K562 (cell line): ENCODE data around the gene CBX8. TPM values are rescaled to one million over a fixed set of nuclear protein-coding genes. Genes with fewer than 3 reads are reported as not detected.

ENCODE experiments used
- ATAC-seq: fragments of 200-7000 bp; cut with Tn5 transposase; 3 replicates; pipeline ENCODE4 v1.9.1; 2020; ENCODE audit warnings: moderate library complexity
- BruUV-seq: library from RNA; stranded (reverse); fragments of 400-500 nt; replicated peaks from 2 replicates; lab custom pipeline; 2021; lab: Mats Ljungman, UMichigan
- CTCF ChIA-PET: fragments of 300-600 bp; formaldehyde crosslinking; extraction: SDS; loops from one replicate; lab custom pipeline; 2021; ENCODE audit warnings: low intra/inter-chr PET ratio; lab: Yijun Ruan, JAX
- POLR2A ChIA-PET: fragments of 300-600, 350-650 bp; sonication (Branson Sonifier 250); formaldehyde crosslinking; extraction: SDS; loops from one replicate; lab custom pipeline; 2021; ENCODE audit warnings: antibody characterized with exemption, inconsistent platforms; lab: Yijun Ruan, JAX
- DNase-seq, 4 experiments: peaks; one replicate each; pipeline versions ENCODE4 v3.0.0 to v3.0.0-alpha.2; 2011 to 2018; ENCODE audit warnings: low spot score in 3 of 4, mixed read lengths in 3 of 4; ENCODE audit errors: extremely low read depth in 1 of 4
- FAIRE-seq: peaks from 2 replicates; lab custom pipeline; 2011; peaks lifted over from hg19 to GRCh38; lab: Jason Lieb, UNC
- H2AFZ ChIP-seq: 2 replicates; pipeline ENCODE4 v1.6.0; 2011; ENCODE audit warnings: low read depth, low read length, control low read depth, inconsistent platforms
- H3K27ac ChIP-seq: fragments of 200-600 bp; 3 replicates; pipeline ENCODE4 v1.8.0; 2011; ENCODE audit warnings: low read depth, mild to moderate bottlenecking, control low read depth, inconsistent platforms, low read length, moderate library complexity, mixed read lengths; ENCODE audit errors: extremely low read depth
- H3K27me3 ChIP-seq, 2 experiments: fragments of 300-600 bp in 1 of 2; 2 replicates in 1 of 2; 3 replicates in 1 of 2; pipeline versions ENCODE4 v1.6.0 to v1.8.0; 2011; ENCODE audit warnings: inconsistent platforms in 2 of 2, low read length in 2 of 2, mild to moderate bottlenecking in 1 of 2, mixed read lengths in 1 of 2, moderate library complexity in 1 of 2; ENCODE audit not compliant: control insufficient read depth in 2 of 2, insufficient read depth in 2 of 2
- H3K36me3 ChIP-seq: fragments of 300-600 bp; 3 replicates; pipeline ENCODE4 v1.8.0; 2011; ENCODE audit warnings: mild to moderate bottlenecking, low read length, inconsistent platforms; ENCODE audit not compliant: control insufficient read depth, insufficient read depth
- H3K4me1 ChIP-seq, 2 experiments: fragments of 200-600 bp in 1 of 2; replicated peaks in 1 of 2; 2 replicates in 1 of 2; 3 replicates in 1 of 2; pipeline versions ENCODE4 v1.5.1 to v1.8.0; 2011; ENCODE audit warnings: inconsistent platforms in 2 of 2, low read length in 2 of 2, mild to moderate bottlenecking in 1 of 2, mixed read lengths in 1 of 2, moderate library complexity in 1 of 2; ENCODE audit not compliant: control insufficient read depth in 2 of 2, insufficient read depth in 2 of 2
- H3K4me2 ChIP-seq: 2 replicates; pipeline ENCODE4 v1.6.1; 2011; ENCODE audit warnings: low read length, control low read depth, inconsistent platforms, mixed read lengths; ENCODE audit not compliant: insufficient read depth
- H3K4me3 ChIP-seq: fragments of 200-600 bp; sonication (generic), shearing (Covaris generic); 2 replicates; pipeline ENCODE4 v1.5.1; 2016; ENCODE audit warnings: control low read depth, inconsistent platforms
- H3K79me2 ChIP-seq: fragments of 200-600 bp; 3 replicates; pipeline ENCODE4 v1.8.0; 2011; ENCODE audit warnings: low read length, inconsistent platforms; ENCODE audit not compliant: control insufficient read depth, insufficient read depth
- H3K9ac ChIP-seq, 2 experiments: 2 replicates each; pipeline versions ENCODE4 v1.6.0 to v1.6.1; 2011; ENCODE audit warnings: low read depth in 2 of 2, low read length in 2 of 2, control low read depth in 1 of 2, inconsistent platforms in 1 of 2, mild to moderate bottlenecking in 1 of 2, mixed read lengths in 1 of 2; ENCODE audit not compliant: insufficient read depth in 1 of 2
- H3K9me1 ChIP-seq: one replicate; pipeline ENCODE4 v1.6.0; 2011; ENCODE audit warnings: inconsistent platforms, mild to moderate bottlenecking, low read length, moderate library complexity; ENCODE audit not compliant: control insufficient read depth, insufficient read depth
- H3K9me3 ChIP-seq: replicated peaks from 2 replicates; pipeline ENCODE4 v1.5.1; 2011; ENCODE audit warnings: low read depth, low read length, inconsistent platforms; ENCODE audit not compliant: control insufficient read depth, insufficient read depth
- H4K20me1 ChIP-seq: replicated peaks from 2 replicates; pipeline ENCODE4 v1.6.1; 2011; ENCODE audit warnings: low read length, inconsistent platforms, mixed read lengths; ENCODE audit not compliant: control insufficient read depth, insufficient read depth
- ARID3A ChIP-seq: IDR thresholded peaks from 2 replicates; pipeline ENCODE4 v1.6.1; 2012; ENCODE audit warnings: low read depth, low read length, improper control_type of control experiment, borderline replicate concordance
- BCOR ChIP-seq: fragments of 450-650 bp; IDR thresholded peaks from 2 replicates; pipeline ENCODE4 v1.6.1; 2016
- CBX1 ChIP-seq: sonication (generic); IDR thresholded peaks from 2 replicates; pipeline ENCODE4 v1.6.1; 2016; ENCODE audit warnings: antibody characterized with exemption, low read depth, mild to moderate bottlenecking
- EZH2 ChIP-seq: IDR thresholded peaks from 2 replicates; pipeline ENCODE4 v1.6.1; 2012; ENCODE audit warnings: low read depth, mild to moderate bottlenecking, inconsistent platforms, low read length, borderline replicate concordance
- FOXA1 ChIP-seq: fragments of 450-650 bp; IDR thresholded peaks from 2 replicates; pipeline ENCODE4 v1.6.1; 2016; ENCODE audit warnings: mild to moderate bottlenecking, borderline replicate concordance
- GABPB1 ChIP-seq: sonication (generic); formaldehyde crosslinking; IDR thresholded peaks from 2 replicates; pipeline ENCODE4 v1.8.0; 2022; ENCODE audit warnings: mild to moderate bottlenecking, missing genetic modification reagents
- HDAC2 ChIP-seq: fragments of 450-650 bp; IDR thresholded peaks from 2 replicates; pipeline ENCODE4 v1.6.1; 2016; ENCODE audit warnings: mild to moderate bottlenecking
- HNRNPLL ChIP-seq: fragments of 200-400 bp; formaldehyde crosslinking; IDR thresholded peaks from 2 replicates; pipeline ENCODE4 v1.6.1; 2017; ENCODE audit warnings: low read length, low read depth, mild to moderate bottlenecking; ENCODE audit not compliant: poor library complexity, severe bottlenecking
- KDM1A ChIP-seq, 2 experiments: fragments of 450-650 bp; IDR thresholded peaks; 2 replicates each; pipeline ENCODE4 v1.6.1; 2016; ENCODE audit warnings: mild to moderate bottlenecking in 2 of 2
- LEF1 ChIP-seq: fragments of 450-650 bp; IDR thresholded peaks from 2 replicates; pipeline ENCODE4 v1.6.1; 2016; ENCODE audit warnings: mild to moderate bottlenecking
- MTF1 ChIP-seq: fragments of 250-450 bp; sonication (Bioruptor Pico); IDR thresholded peaks from 2 replicates; pipeline ENCODE4 v1.9.0; 2021; ENCODE audit warnings: moderate library complexity, mild to moderate bottlenecking, inconsistent platforms, borderline replicate concordance
- NRF1 ChIP-seq, 2 experiments: fragments of 450-650 bp; IDR thresholded peaks in 1 of 2; conservative IDR thresholded peaks in 1 of 2; 2 replicates each; pipeline ENCODE4 v1.6.1; 2014; ENCODE audit warnings: mild to moderate bottlenecking in 2 of 2
- RCOR1 ChIP-seq, 2 experiments: IDR thresholded peaks; 2 replicates each; pipeline ENCODE4 v1.6.1; 2012; ENCODE audit warnings: low read depth in 2 of 2, low read length in 2 of 2, borderline replicate concordance in 1 of 2, improper control_type of control experiment in 1 of 2
- SIX5 ChIP-seq, 2 experiments: IDR thresholded peaks; 2 replicates each; pipeline ENCODE4 v1.6.1; 2011; ENCODE audit warnings: low read length in 2 of 2, borderline replicate concordance in 1 of 2, low read depth in 1 of 2, mild to moderate bottlenecking in 1 of 2, moderate library complexity in 1 of 2; ENCODE audit not compliant: insufficient read depth in 1 of 2
- ZFP36 ChIP-seq: fragments of 150-350 bp; IDR thresholded peaks from 2 replicates; pipeline ENCODE4 v1.6.1; 2018; ENCODE audit warnings: low read length, low read depth; ENCODE audit not compliant: partially characterized antibody
- ZNF551 ChIP-seq: fragments of 250-450 bp; sonication (Bioruptor Pico); IDR thresholded peaks from 2 replicates; pipeline ENCODE4 v1.5.0; 2021; ENCODE audit warnings: mild to moderate bottlenecking, moderate library complexity
- ZNF586 ChIP-seq: fragments of 450-650 bp; formaldehyde crosslinking; conservative IDR thresholded peaks from 2 replicates; pipeline ENCODE4 v1.4.0; 2020; ENCODE audit warnings: mild to moderate bottlenecking, moderate library complexity
- WGBS: fragments of 100-300 bp; shearing (Covaris generic); methylation state at CpG from one replicate; pipeline ENCODE4 v1.1.6; 2016; ENCODE audit warnings: low coverage, mixed read lengths; ENCODE audit not compliant: insufficient coverage; ENCODE audit errors: missing lambda C conversion rate; 5-methylcytosine and 5-hydroxymethylcytosine counted together
- in situ Hi-C: fragments of 300-500 bp; cut with MboI; formaldehyde crosslinking; loops from 4 replicates; pipeline ENCODE4 v1.15.0; 2018; ENCODE audit warnings: inconsistent platforms, mixed read lengths
- intact Hi-C: fragments of 100-400 bp; cut with micrococcal nuclease; formaldehyde crosslinking; loops from 2 replicates; pipeline ENCODE4 v1.14.2; 2022
- polyA plus RNA-seq, 8 experiments: library from polyadenylated mRNA; depleted of rRNA in 4 of 8; stranded (reverse) in 5 of 8; unstranded in 3 of 8; fragments of >200 nt; fragmentation: Nextera tagmentation in 2 of 8; fragmentation: Illumina TruSeq in 1 of 8; extraction: Ambion mirVana in 2 of 8; extraction: Trizol in 1 of 8; gene quantifications; 2 replicates each; pipeline versions ENCODE4 v1.2.1 to v1.2.3, GENCODE V29; 2011 to 2014; ENCODE audit warnings: inconsistent platforms in 1 of 8, missing spikeins in 1 of 8
- total RNA-seq, 7 experiments: library from RNA; depleted of rRNA in 6 of 7; stranded (reverse); fragments of >200 nt in 6 of 7; fragmentation: Illumina TruSeq in 2 of 7; extraction: Trizol in 2 of 7; gene quantifications; 2 replicates each; pipeline versions ENCODE4 v1.2.1 to v1.2.3, GENCODE V29; 2011 to 2021; ENCODE audit warnings: low replicate concordance in 1 of 7
- TF ChIP-seq, protein P1 (sequence below): fragments of 250-450 bp; sonication (Bioruptor Pico); IDR thresholded peaks from 2 replicates; pipeline ENCODE4 v1.8.0; 2021; ENCODE audit warnings: mild to moderate bottlenecking, moderate library complexity

CBX8 gene
- total and polyA plus RNA-seq, 9 of the 15 experiments (the other 6 are each of a cell fraction or from before 2014, with no cell fraction given), result 0.08 to 11.9 (median 2.6) TPM

DNA sequence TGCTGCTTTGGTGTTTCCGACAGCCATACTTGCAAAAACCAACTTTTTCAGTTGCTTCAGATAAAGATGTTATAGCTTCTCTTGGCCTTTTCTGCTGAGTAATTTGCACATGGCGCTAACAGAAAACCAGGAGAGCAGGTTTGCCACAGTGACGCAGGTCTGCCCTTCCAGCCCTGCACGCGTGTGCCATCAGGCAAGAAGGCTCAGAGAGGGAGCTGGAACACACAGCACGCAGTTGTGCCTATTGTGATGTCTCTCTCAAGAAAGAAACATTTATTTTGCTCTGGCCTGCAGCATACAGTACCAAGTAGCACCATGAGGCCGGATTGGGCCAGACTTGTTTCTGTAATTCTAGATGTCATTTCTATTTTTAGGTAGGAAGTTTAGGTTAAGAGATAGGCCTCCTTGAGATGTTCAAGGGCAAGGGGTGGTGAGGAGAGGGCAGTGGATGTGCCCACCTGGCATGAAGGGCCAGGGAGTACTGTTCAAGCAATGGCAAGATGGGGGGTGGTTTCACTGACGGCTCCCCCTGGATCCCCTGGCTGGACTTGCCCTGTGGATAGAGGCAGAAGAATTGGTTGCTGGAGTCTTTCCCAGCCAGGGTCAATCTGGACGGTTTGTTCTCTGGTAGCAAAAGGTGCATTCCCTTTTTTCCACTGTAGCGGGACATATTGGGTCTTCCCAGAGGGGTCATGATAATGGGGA is 17.1 kb downstream of the CBX8 start:
- intact Hi-C loops (loop anchor here (5.0 kb wide), 1 partner anchor 38 kb away; no protein-coding TSS in a partner anchor), in situ Hi-C loops (no loop called here)
- 90% methylated on average over 10 of the region's 10 CpGs for WGBS
- no TSS peak for BruUV-seq
- Histone ChIP-seq H3K27ac (no peak overlapping the region), H3K4me2 (peak overlapping the region; percentile 67; the same call in 1 of the 2 replicates), H4K20me1 (no peaks in the 10 kb centered on the region), H3K27me3 (no peaks in the 10 kb centered on the region), H3K79me2 (peaks cover 19% of the 10 kb centered on the region), H2AFZ (no peak overlapping the region), H3K4me3 (no peak overlapping the region), H3K9me3 (no peaks in the 10 kb centered on the region), H3K4me1 (peaks cover 23 to 50% of the 10 kb centered on the region in 2 experiments), H3K36me3 (peaks cover 52% of the 10 kb centered on the region), H3K9me1 (no peaks in the 10 kb centered on the region), H3K9ac (peak overlapping the region; percentile 37 to 51; a peak in 2 of 4 replicates)
- POLR2A ChIA-PET, result interaction anchor here (0.6 to 1.9 kb wide), 4 partner anchors 10 to 55 kb away, joined by 3 to 9 read pairs (median 4); partner anchors contain the start of gene CBX8
- no peak for ATAC-seq
- CTCF ChIA-PET, result interaction anchor here (0.6 kb wide), 1 partner anchor 12 kb away, joined by 3 read pairs; no protein-coding TSS in a partner anchor
- DNase-seq, result no peak
- peak; percentile 65 for FAIRE-seq
- no peak for TF ChIP-seq ARID3A
- no peak for TF ChIP-seq EZH2
- TF ChIP-seq ZNF586 (CRISPR knock-in tag), result no peak
- TF ChIP-seq CBX1, result peak; percentile 57; the same call in 1 of the 2 replicates
- peak; percentile 77 for TF ChIP-seq ZFP36
- no peak for TF ChIP-seq HNRNPLL
- peak; percentile 81 for TF ChIP-seq BCOR
- TF ChIP-seq MTF1, result no peak
- peak; percentile 55 to 76; a peak in 3 of 4 replicates for TF ChIP-seq KDM1A (IDR thresholded peaks at IDR 0.05)
- TF ChIP-seq FOXA1, result no peak
- TF ChIP-seq, protein P1, sequence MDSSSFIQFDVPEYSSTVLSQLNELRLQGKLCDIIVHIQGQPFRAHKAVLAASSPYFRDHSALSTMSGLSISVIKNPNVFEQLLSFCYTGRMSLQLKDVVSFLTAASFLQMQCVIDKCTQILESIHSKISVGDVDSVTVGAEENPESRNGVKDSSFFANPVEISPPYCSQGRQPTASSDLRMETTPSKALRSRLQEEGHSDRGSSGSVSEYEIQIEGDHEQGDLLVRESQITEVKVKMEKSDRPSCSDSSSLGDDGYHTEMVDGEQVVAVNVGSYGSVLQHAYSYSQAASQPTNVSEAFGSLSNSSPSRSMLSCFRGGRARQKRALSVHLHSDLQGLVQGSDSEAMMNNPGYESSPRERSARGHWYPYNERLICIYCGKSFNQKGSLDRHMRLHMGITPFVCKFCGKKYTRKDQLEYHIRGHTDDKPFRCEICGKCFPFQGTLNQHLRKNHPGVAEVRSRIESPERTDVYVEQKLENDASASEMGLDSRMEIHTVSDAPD (CRISPR knock-in tag), result no peak
- no peak for TF ChIP-seq LEF1
- no peak for TF ChIP-seq ZNF551 (CRISPR knock-in tag)
- TF ChIP-seq GABPB1 (CRISPR knock-in tag), result 0 out of 2 replicates have a peak, but pooled peaks have one; percentile 0
- TF ChIP-seq SIX5 (IDR thresholded peaks at IDR 0.05; ENCODE audit: borderline replicate concordance in 1 of 2, insufficient read depth in 1 of 2, low read depth in 1 of 2, low read length in 2 of 2), result 0 out of 4 replicates have a peak, but pooled peaks of 1 of the 2 experiments have one; percentile 8
- 0 out of 2 replicates have a peak, but pooled peaks have one; percentile 22 for TF ChIP-seq HDAC2
- TF ChIP-seq RCOR1 (IDR thresholded peaks at IDR 0.05; ENCODE audit: borderline replicate concordance in 1 of 2, low read depth in 2 of 2, low read length in 2 of 2), result 0 out of 4 replicates have a peak, but pooled peaks of 1 of the 2 experiments have one; percentile 16
- no peak for TF ChIP-seq NRF1 (conservative IDR thresholded peaks at IDR 0.05 in 1 of 2, IDR thresholded peaks at IDR 0.05 in 1 of 2)
